Measurements from ENCODE around the gene EYA2.

Gene EYA2

DNA sequence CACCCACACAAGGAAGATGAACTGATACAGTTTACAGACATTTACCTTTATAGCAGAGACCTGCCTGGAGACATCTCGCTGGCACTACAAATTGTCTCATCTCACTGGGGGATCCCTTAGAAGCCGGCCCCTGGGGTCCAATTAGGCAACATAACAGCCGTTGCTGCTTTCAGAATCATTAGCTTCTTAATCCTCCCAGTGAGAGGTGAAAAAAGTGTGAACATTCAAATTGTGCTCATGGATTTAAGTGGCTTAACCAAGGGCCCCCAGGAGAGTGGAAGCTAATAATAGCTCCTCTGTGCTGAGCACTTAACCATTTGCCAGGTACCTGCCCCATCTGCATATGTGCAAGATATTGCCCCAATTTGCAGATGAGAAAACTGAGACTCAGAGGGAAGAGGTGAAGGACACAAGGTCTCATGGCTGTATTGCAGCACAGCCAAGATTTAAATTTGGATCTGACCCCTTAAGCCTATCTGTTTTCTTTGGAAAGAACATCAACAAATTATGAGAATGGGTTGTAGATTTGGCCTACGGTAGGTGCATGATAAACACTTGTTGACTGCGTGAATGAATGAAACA, 101.0 kb downstream of the EYA2 start:
- H3K4me3 ChIP-seq (ENCODE audit: low read depth, low read length) = no peak overlapping the region
- TF ChIP-seq POLR2A (IDR thresholded peaks at IDR 0.05; ENCODE audit: extremely low read depth, insufficient read length) (no peak), MYC (IDR thresholded peaks at IDR 0.05; ENCODE audit: low read depth, low read length) (no peak)
- TF ChIP-seq, protein P1, sequence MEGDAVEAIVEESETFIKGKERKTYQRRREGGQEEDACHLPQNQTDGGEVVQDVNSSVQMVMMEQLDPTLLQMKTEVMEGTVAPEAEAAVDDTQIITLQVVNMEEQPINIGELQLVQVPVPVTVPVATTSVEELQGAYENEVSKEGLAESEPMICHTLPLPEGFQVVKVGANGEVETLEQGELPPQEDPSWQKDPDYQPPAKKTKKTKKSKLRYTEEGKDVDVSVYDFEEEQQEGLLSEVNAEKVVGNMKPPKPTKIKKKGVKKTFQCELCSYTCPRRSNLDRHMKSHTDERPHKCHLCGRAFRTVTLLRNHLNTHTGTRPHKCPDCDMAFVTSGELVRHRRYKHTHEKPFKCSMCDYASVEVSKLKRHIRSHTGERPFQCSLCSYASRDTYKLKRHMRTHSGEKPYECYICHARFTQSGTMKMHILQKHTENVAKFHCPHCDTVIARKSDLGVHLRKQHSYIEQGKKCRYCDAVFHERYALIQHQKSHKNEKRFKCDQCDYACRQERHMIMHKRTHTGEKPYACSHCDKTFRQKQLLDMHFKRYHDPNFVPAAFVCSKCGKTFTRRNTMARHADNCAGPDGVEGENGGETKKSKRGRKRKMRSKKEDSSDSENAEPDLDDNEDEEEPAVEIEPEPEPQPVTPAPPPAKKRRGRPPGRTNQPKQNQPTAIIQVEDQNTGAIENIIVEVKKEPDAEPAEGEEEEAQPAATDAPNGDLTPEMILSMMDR (IDR thresholded peaks at IDR 0.05; ENCODE audit: low read depth, low read length) = no peak
- TF ChIP-seq, protein P2, sequence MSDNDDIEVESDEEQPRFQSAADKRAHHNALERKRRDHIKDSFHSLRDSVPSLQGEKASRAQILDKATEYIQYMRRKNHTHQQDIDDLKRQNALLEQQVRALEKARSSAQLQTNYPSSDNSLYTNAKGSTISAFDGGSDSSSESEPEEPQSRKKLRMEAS (IDR thresholded peaks at IDR 0.05; ENCODE audit: low read depth, low read length) = no peak
- no peak for DNase-seq (ENCODE audit: low read depth)

DNA sequence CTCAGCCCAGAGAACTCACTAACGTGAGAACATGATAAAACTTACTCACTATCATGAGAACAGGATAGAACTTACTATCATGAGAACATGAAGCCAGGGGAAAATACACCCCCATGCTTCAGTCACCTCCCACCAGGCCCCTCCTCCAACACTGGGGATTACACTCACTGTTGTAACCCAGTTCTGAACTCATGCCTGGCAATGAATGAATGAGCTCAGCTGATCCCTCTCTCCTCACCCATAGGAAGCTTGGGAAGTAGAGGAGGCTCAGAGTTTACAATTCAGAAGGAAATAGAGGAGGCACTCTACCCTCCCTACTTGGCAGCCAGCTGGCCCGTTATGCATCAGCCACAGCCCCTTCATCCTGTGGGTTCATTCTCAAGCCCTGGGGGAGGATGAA, 102.5 kb downstream of the EYA2 start:
- no peak for DNase-seq (ENCODE audit: low read depth)
- H3K4me3 ChIP-seq (ENCODE audit: low read depth, low read length) = no peak overlapping the region
- no peak for TF ChIP-seq POLR2A (IDR thresholded peaks at IDR 0.05; ENCODE audit: extremely low read depth, insufficient read length)
- TF ChIP-seq MYC (IDR thresholded peaks at IDR 0.05; ENCODE audit: low read depth, low read length) = no peak
- TF ChIP-seq, protein P1 (IDR thresholded peaks at IDR 0.05; ENCODE audit: low read depth, low read length) = no peak
- TF ChIP-seq, protein P2 (IDR thresholded peaks at IDR 0.05; ENCODE audit: low read depth, low read length) = no peak

DNA sequence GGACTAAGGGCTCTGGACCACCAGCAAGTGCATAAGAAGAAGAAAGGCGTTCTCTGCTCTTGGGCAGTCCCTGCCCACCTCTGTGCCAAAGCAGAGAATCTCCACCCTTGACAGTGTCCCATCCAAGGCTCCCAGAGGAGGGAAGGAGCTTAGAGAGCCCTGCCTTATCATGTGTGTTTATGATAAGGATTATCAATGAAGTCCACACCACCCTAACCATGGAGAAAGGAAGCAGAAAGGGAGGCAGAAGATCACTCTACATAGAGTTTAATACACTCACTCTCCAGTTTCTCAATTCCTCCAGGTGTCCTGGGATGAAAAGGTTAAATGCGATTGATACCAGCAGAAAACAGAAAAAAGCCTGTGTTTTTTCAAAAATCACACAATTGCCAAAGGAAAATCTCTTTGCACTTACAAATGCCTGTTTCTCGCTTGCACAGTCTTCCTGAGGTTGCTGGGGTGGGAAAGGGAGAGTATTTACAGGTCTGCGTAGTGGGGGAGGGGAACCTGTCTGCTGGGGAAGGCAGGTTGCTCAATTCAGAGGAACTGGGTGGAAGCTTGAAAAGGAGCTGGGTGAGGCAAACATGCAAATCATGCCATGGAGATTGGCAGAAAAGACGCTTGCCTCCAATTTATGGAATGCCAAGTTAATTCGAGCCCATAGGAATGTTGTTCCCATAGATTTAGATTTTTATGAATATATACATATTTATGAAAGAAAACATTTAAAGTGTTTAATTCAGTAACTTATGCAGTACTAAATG, 104.0 kb downstream of the EYA2 start:
- DNase-seq (ENCODE audit: low read depth) = peak; percentile 22
- H3K4me3 ChIP-seq (ENCODE audit: low read depth, low read length) = no peak overlapping the region
- TF ChIP-seq, protein P1 (IDR thresholded peaks at IDR 0.05; ENCODE audit: low read depth, low read length) = no peak
- TF ChIP-seq, protein P2 (IDR thresholded peaks at IDR 0.05; ENCODE audit: low read depth, low read length) = no peak
- TF ChIP-seq POLR2A (IDR thresholded peaks at IDR 0.05; ENCODE audit: extremely low read depth, insufficient read length) (no peak), MYC (IDR thresholded peaks at IDR 0.05; ENCODE audit: low read depth, low read length) (no peak)

DNA sequence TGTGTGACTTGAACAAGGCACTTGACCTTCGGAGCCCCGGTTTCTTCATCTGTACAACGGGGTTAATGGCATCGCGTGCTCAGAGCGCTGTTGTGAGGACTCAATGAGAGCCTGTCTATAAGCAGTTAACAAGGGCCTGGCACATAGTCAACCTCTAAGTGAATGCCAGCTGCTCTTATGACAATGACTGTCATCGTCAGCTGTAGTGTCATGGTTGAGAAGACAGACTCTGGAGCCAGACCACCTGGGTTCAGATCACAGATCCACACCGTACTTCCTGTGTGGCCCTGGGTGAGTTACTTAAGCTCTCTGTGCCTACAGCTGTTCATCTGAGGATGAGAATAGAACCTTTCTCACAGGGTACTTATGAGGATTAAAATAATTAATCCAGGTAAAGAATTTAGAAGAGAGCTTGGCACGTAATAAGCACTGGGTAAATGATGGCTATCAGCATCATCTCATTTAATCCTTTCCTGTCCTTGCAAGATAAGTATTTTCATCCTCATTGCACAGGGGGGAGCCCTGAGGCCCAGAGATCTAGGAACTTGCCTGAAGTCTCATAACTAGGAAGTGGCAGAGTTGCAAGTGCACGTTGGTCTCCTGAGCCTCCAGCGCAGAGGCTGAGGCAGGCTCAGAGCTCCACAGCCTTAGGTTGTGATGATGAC, 105.3 kb downstream of the EYA2 start:
- TF ChIP-seq MYC (IDR thresholded peaks at IDR 0.05; ENCODE audit: low read depth, low read length) (no peak), POLR2A (IDR thresholded peaks at IDR 0.05; ENCODE audit: extremely low read depth, insufficient read length) (no peak)
- TF ChIP-seq, protein P2 (IDR thresholded peaks at IDR 0.05; ENCODE audit: low read depth, low read length) = no peak
- TF ChIP-seq, protein P1 (IDR thresholded peaks at IDR 0.05; ENCODE audit: low read depth, low read length) = no peak
- peak; percentile 13 for DNase-seq (ENCODE audit: low read depth)
- H3K4me3 ChIP-seq (ENCODE audit: low read depth, low read length) = no peak overlapping the region

DNA sequence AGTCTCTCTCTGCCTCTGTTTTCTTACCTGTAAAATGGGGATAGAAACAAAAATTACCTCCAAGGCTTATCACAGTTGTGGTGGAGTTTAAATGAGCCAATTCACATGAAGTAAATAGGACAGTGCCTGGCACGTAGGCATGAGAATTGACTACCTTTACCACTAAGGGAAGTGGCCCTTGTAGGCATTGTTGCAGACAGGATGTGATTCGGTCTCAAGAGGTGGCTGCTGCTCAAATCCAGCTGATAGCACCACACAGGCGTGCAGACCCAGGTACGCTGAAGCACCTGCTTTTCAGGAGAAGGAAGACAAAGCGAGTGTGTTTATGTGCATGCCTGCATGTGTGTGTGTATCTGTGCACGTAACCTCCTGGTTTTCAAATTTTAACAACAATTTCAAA, 108.6 kb downstream of the EYA2 start:
- H3K4me3 ChIP-seq (ENCODE audit: low read depth, low read length) = no peak overlapping the region
- DNase-seq (ENCODE audit: low read depth) = no peak
- TF ChIP-seq, protein P2 (IDR thresholded peaks at IDR 0.05; ENCODE audit: low read depth, low read length) = no peak
- no peak for TF ChIP-seq MYC (IDR thresholded peaks at IDR 0.05; ENCODE audit: low read depth, low read length)

DNA sequence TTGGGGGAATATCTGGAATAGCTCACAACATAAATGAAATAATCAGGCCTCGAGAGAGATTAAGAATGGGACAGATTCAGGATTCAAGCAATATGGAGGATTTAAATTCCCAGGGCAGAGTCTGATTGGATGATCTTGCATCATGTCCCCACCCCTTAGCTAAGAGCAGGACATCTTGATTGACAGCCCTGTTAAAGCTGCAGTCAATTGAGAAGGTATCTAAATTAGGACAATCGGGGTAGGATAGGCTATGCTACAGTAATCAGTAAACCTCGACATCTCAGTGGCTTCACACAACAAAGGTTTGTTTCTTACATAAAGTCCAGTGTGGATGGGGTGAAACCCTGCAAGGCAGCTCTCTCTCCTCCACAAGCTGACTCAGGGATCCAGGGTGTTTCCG, 109.5 kb downstream of the EYA2 start:
- DNase-seq (ENCODE audit: low read depth) = no peak
- H3K4me3 ChIP-seq (ENCODE audit: low read depth, low read length) = no peak overlapping the region
- TF ChIP-seq, protein P2 (IDR thresholded peaks at IDR 0.05; ENCODE audit: low read depth, low read length) = no peak
- TF ChIP-seq POLR2A (IDR thresholded peaks at IDR 0.05; ENCODE audit: extremely low read depth, insufficient read length) (no peak), MYC (IDR thresholded peaks at IDR 0.05; ENCODE audit: low read depth, low read length) (no peak)
- TF ChIP-seq, protein P1 (IDR thresholded peaks at IDR 0.05; ENCODE audit: low read depth, low read length) = no peak

All from NB4 (cell line).